ENCODE measurements around the gene PRMT1. TPM values are rescaled to one million over a fixed set of nuclear protein-coding genes. Genes with fewer than 3 reads are reported as not detected.

Gene PRMT1
- total and polyA plus RNA-seq, 9 of the 15 experiments (the other 6 are each of a cell fraction or from before 2014, with no cell fraction given) = 13.3 to 464 (median 326) TPM

DNA sequence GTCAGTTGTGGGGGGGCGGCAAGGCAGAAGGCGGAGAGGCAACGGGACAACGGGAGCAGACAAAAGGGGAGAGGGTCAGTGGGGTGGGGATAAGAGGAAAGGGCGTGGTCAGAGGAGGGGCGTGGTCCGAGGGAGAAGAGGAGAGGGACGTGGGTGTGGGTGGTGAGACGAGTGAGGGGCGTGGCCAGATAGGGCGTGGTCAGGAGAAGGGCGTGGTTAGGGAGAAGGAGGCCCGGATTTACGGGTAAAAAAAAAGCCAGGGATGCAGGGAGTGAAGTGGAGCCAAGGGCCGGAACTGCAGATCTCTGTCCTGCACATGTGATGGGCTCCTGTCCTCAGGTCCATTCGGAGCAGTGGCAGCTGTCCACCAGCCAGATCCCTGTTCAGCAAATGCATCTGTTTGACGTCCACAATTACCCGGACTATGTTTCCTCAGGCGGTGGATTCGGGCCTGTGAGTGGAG, 35.4 kb downstream of the PRMT1 start (continued):
- TF ChIP-seq SREBF2 (CRISPR knock-in tag; IDR thresholded peaks at IDR 0.05) (no peak), E2F3 (CRISPR knock-in tag; IDR thresholded peaks at IDR 0.05) (no peak), SP1 (CRISPR knock-in tag; IDR thresholded peaks at IDR 0.05) (peak; percentile 79), C11orf30 (IDR thresholded peaks at IDR 0.05; ENCODE audit: low read depth) (peak; percentile 91), NRF1 (conservative IDR thresholded peaks at IDR 0.05 in 1 of 2, IDR thresholded peaks at IDR 0.05 in 1 of 2) (peak; percentile 56 to 62; a peak in 3 of 4 replicates), EGR1 (conservative IDR thresholded peaks at IDR 0.05) (peak; percentile 96), TEAD4 (IDR thresholded peaks at IDR 0.05; ENCODE audit: low read length) (no peak), TEAD4 (CRISPR knock-in tag; IDR thresholded peaks at IDR 0.05; ENCODE audit: borderline replicate concordance) (no peak), MCM3 (IDR thresholded peaks at IDR 0.05) (no peak), RNF2 (IDR thresholded peaks at IDR 0.05) (no peak), U2AF2 (optimal IDR thresholded peaks at IDR 0.05; ENCODE audit: low read depth, low read length) (no peak), ARID1B (IDR thresholded peaks at IDR 0.05) (peak; percentile 56; the same call in 1 of the 2 replicates), ILF3 (IDR thresholded peaks at IDR 0.05; ENCODE audit: borderline replicate concordance) (no peak), CREB1 (IDR thresholded peaks at IDR 0.05) (no peak), CREB1 (CRISPR knock-in tag; IDR thresholded peaks at IDR 0.05) (0 out of 2 replicates have a peak, but pooled peaks have one; percentile 54), HNRNPH1 (optimal IDR thresholded peaks at IDR 0.05; ENCODE audit: low read depth, low read length) (no peak), IRF2 (CRISPR knock-in tag; IDR thresholded peaks at IDR 0.05) (no peak)
- TF ChIP-seq, protein P1, sequence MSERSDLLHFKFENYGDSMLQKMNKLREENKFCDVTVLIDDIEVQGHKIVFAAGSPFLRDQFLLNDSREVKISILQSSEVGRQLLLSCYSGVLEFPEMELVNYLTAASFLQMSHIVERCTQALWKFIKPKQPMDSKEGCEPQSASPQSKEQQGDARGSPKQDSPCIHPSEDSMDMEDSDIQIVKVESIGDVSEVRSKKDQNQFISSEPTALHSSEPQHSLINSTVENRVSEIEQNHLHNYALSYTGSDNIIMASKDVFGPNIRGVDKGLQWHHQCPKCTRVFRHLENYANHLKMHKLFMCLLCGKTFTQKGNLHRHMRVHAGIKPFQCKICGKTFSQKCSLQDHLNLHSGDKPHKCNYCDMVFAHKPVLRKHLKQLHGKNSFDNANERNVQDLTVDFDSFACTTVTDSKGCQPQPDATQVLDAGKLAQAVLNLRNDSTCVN (CRISPR knock-in tag; IDR thresholded peaks at IDR 0.05) = peak; percentile 80; the same call in 1 of the 2 replicates
- TF ChIP-seq, protein P2, sequence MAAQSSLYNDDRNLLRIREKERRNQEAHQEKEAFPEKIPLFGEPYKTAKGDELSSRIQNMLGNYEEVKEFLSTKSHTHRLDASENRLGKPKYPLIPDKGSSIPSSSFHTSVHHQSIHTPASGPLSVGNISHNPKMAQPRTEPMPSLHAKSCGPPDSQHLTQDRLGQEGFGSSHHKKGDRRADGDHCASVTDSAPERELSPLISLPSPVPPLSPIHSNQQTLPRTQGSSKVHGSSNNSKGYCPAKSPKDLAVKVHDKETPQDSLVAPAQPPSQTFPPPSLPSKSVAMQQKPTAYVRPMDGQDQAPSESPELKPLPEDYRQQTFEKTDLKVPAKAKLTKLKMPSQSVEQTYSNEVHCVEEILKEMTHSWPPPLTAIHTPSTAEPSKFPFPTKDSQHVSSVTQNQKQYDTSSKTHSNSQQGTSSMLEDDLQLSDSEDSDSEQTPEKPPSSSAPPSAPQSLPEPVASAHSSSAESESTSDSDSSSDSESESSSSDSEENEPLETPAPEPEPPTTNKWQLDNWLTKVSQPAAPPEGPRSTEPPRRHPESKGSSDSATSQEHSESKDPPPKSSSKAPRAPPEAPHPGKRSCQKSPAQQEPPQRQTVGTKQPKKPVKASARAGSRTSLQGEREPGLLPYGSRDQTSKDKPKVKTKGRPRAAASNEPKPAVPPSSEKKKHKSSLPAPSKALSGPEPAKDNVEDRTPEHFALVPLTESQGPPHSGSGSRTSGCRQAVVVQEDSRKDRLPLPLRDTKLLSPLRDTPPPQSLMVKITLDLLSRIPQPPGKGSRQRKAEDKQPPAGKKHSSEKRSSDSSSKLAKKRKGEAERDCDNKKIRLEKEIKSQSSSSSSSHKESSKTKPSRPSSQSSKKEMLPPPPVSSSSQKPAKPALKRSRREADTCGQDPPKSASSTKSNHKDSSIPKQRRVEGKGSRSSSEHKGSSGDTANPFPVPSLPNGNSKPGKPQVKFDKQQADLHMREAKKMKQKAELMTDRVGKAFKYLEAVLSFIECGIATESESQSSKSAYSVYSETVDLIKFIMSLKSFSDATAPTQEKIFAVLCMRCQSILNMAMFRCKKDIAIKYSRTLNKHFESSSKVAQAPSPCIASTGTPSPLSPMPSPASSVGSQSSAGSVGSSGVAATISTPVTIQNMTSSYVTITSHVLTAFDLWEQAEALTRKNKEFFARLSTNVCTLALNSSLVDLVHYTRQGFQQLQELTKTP (IDR thresholded peaks at IDR 0.05; ENCODE audit: low read depth in 1 of 2, partially characterized antibody in 2 of 2) = peak in 1 of 2 experiments; percentile 45
- TF ChIP-seq, protein P3, sequence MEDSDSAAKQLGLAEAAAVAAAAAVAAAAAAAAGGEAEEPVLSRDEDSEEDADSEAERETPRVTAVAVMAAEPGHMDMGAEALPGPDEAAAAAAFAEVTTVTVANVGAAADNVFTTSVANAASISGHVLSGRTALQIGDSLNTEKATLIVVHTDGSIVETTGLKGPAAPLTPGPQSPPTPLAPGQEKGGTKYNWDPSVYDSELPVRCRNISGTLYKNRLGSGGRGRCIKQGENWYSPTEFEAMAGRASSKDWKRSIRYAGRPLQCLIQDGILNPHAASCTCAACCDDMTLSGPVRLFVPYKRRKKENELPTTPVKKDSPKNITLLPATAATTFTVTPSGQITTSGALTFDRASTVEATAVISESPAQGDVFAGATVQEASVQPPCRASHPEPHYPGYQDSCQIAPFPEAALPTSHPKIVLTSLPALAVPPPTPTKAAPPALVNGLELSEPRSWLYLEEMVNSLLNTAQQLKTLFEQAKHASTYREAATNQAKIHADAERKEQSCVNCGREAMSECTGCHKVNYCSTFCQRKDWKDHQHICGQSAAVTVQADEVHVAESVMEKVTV (CRISPR knock-in tag; IDR thresholded peaks at IDR 0.05) = no peak
